ENCODE data around the gene SPATA1. TPM values are rescaled to one million over a fixed set of nuclear protein-coding genes. Genes with fewer than 3 reads are reported as not detected.
A peak's percentile ranks its signal among the peaks of the same experiment; 100 is the strongest.

The SPATA1 gene
- total and polyA plus RNA-seq, 2 of the 13 experiments (the other 11 are each of a cell fraction or from before 2014, with no cell fraction given) = 0.70 to 1.4 TPM

DNA sequence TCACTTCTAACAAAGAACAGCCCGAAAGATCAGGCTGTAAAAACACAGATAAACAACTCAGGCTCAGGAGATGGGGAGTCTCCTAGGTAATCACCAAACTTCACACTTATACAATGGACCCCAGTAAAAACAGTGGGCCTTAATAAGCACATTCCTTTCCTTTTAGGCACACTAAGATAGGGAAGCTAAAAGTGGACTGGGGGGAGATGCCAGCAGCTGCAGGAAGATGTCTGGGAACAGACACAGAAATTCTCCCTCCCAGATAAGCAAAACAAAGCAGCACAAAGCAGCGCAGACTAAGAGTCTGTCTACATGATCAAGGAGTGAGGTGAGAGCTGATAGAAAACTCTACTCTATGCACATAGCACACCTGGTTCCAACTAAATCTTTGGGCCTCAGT lies 97.0 kb downstream of the SPATA1 start:
- 47% methylated on average over 2 of the region's 2 CpGs for WGBS (ENCODE audit: low lambda C conversion rate)
- no peak overlapping the region; a peak in 1 of 6 replicates for H3K4me3 ChIP-seq (replicated peaks in 1 of 3; ENCODE audit: insufficient read depth in 1 of 3, low read depth in 2 of 3, low read length in 3 of 3)
- BruUV-seq (replicated peaks) = no TSS peak
- no peak for TF ChIP-seq ZNF747 (CRISPR knock-in tag; IDR thresholded peaks at IDR 0.05; ENCODE audit: borderline replicate concordance)
- no peak for TF ChIP-seq ZHX2 (IDR thresholded peaks at IDR 0.05; ENCODE audit: low read depth)
- TF ChIP-seq ZHX2 (CRISPR knock-in tag; IDR thresholded peaks at IDR 0.05; ENCODE audit: borderline replicate concordance) = no peak
- TF ChIP-seq CEBPB (IDR thresholded peaks at IDR 0.05; ENCODE audit: borderline replicate concordance, low read depth, low read length) = no peak
- TF ChIP-seq, protein P1, sequence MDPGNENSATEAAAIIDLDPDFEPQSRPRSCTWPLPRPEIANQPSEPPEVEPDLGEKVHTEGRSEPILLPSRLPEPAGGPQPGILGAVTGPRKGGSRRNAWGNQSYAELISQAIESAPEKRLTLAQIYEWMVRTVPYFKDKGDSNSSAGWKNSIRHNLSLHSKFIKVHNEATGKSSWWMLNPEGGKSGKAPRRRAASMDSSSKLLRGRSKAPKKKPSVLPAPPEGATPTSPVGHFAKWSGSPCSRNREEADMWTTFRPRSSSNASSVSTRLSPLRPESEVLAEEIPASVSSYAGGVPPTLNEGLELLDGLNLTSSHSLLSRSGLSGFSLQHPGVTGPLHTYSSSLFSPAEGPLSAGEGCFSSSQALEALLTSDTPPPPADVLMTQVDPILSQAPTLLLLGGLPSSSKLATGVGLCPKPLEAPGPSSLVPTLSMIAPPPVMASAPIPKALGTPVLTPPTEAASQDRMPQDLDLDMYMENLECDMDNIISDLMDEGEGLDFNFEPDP (CRISPR knock-in tag; conservative IDR thresholded peaks at IDR 0.05) = no peak
- TF ChIP-seq GATA4 (IDR thresholded peaks at IDR 0.05; ENCODE audit: borderline replicate concordance, low read depth) = no peak
- no peak for TF ChIP-seq ZNF101 (CRISPR knock-in tag; IDR thresholded peaks at IDR 0.05; ENCODE audit: borderline replicate concordance, low read depth)
- no peak for TF ChIP-seq IRF9 (CRISPR knock-in tag; IDR thresholded peaks at IDR 0.05; ENCODE audit: borderline replicate concordance)
- TF ChIP-seq ZNF331 (CRISPR knock-in tag; IDR thresholded peaks at IDR 0.05) = no peak
- TF ChIP-seq ZFAT (CRISPR knock-in tag; conservative IDR thresholded peaks at IDR 0.05) = no peak
- TF ChIP-seq CBX1 (IDR thresholded peaks at IDR 0.05; ENCODE audit: low read depth) = no peak
- no peak for TF ChIP-seq SATB2 (CRISPR knock-in tag; IDR thresholded peaks at IDR 0.05)
- no peak for TF ChIP-seq ARNT2 (CRISPR knock-in tag; IDR thresholded peaks at IDR 0.05; ENCODE audit: low read depth)
- no peak for TF ChIP-seq ETS1 (CRISPR knock-in tag; IDR thresholded peaks at IDR 0.05)
- TF ChIP-seq ZMYM2 (CRISPR knock-in tag; IDR thresholded peaks at IDR 0.05) = no peak
- TF ChIP-seq STAG1 (CRISPR knock-in tag; IDR thresholded peaks at IDR 0.05) = no peak

More for the DNA sequence above, 97.0 kb downstream of the SPATA1 start:
- no peak for DNase-seq (ENCODE audit: low spot score)
- Histone ChIP-seq H3K27ac (ENCODE audit: extremely low read length, insufficient read depth, low read length) (no peak overlapping the region), H2AFZ (ENCODE audit: low read length) (no peak overlapping the region), H3K4me2 (ENCODE audit: low read depth, low read length) (peak overlapping the region; percentile 86; the same call in 1 of the 2 replicates), H3K4me1 (ENCODE audit: insufficient read depth, low read length) (peaks cover 17% of the 10 kb centered on the region; the same call in 1 of the 2 replicates), H4K20me1 (ENCODE audit: insufficient read depth, low read length) (no peaks in the 10 kb centered on the region), H3K27me3 (ENCODE audit: control insufficient read depth in 1 of 2, insufficient read depth in 2 of 2, low read length in 2 of 2) (peaks cover 0 to 6% of the 10 kb centered on the region in 2 experiments; a peak in 3 of 5 replicates), H3K36me3 (replicated peaks in 1 of 2; ENCODE audit: control insufficient read depth in 1 of 2, insufficient read depth in 2 of 2, low read length in 2 of 2) (no peaks in the 10 kb centered on the region), H3K9me3 (ENCODE audit: low read length) (no peaks in the 10 kb centered on the region), H3K79me2 (ENCODE audit: insufficient read depth, low read length) (no peaks in the 10 kb centered on the region), H3K9ac (ENCODE audit: insufficient read depth, low read depth, low read length) (no peak overlapping the region)
- in situ Hi-C loops (cut with HindIII; ENCODE audit: extremely low pct_ligation_motif_present, low pct_unique_long_range_greater_than_20kb) = loop anchor here (5.0 to 25.0 kb wide), 3 partner anchors 161 to 666 kb away; partner anchors contain the start of gene PRKACB
- ChIA-PET CTCF (ENCODE audit: low intra/inter-chr PET ratio, low total read pairs) (interaction anchor here (1.9 kb wide), 1 partner anchor 150 kb away, joined by 12 read pairs; no protein-coding TSS in a partner anchor), POLR2A (no interaction called here)
- no peak for ATAC-seq
- no peak for FAIRE-seq
- intact Hi-C loops (cut with micrococcal nuclease; ENCODE audit: unreplicated experiment) = no loop called here
